HFF-Myc (cell line): ENCODE results near the gene PNPLA6.

ENCODE experiments used
- DNase-seq: peaks from one replicate; pipeline ENCODE4 v3.0.0-alpha.2; 2011; ENCODE audit warnings: low read depth; ENCODE audit errors: extremely low read depth
- H3K4me3 ChIP-seq: replicated peaks from 2 replicates; pipeline ENCODE4 v1.5.1; 2011; ENCODE audit warnings: low read depth, mild to moderate bottlenecking, control low read depth, low read length
- CTCF ChIP-seq: IDR thresholded peaks from 2 replicates; pipeline ENCODE4 v1.5.1; 2012; ENCODE audit warnings: mild to moderate bottlenecking, low read depth, low read length, control low read depth; ENCODE audit errors: missing control alignments

Gene PNPLA6

DNA sequence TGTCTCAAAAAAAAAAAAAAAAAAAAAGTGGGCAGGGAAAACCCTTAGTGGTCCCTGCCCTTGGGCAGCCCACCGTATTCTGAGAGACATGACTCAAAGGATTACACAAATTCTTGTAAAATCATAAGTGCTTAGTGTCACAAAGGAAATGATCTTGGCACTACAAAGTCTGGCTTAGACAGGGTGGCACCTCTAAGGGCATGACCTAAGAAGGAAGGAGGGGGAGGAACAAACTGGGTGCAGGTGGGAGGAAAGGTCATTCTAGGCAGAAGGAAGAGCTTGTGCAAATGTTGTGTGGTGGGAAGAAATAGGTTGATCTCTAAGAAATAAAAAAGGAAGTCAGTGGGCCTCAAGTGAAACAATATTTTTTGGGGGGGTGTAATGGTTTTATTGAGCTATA, 10.4 kb downstream of the PNPLA6 start:
- TF ChIP-seq CTCF = no peak
- DNase-seq = no peak
- no peak overlapping the region for H3K4me3 ChIP-seq

GRCh38 chr19:7547159-7547558, 11.6 kb downstream of the PNPLA6 start:
- TF ChIP-seq CTCF = no peak
- no peak for DNase-seq
- H3K4me3 ChIP-seq = no peak overlapping the region

- DNase-seq = no peak
- H3K4me3 ChIP-seq = no peak overlapping the region
- TF ChIP-seq CTCF = no peak
Observed at GRCh38 chr19:7549429-7550148, 14.1 kb downstream of the PNPLA6 start.

GRCh38 chr19:7550169-7550770, 14.8 kb downstream of the PNPLA6 start:
- TF ChIP-seq CTCF = no peak
- no peak for DNase-seq
- H3K4me3 ChIP-seq = no peak overlapping the region

DNA sequence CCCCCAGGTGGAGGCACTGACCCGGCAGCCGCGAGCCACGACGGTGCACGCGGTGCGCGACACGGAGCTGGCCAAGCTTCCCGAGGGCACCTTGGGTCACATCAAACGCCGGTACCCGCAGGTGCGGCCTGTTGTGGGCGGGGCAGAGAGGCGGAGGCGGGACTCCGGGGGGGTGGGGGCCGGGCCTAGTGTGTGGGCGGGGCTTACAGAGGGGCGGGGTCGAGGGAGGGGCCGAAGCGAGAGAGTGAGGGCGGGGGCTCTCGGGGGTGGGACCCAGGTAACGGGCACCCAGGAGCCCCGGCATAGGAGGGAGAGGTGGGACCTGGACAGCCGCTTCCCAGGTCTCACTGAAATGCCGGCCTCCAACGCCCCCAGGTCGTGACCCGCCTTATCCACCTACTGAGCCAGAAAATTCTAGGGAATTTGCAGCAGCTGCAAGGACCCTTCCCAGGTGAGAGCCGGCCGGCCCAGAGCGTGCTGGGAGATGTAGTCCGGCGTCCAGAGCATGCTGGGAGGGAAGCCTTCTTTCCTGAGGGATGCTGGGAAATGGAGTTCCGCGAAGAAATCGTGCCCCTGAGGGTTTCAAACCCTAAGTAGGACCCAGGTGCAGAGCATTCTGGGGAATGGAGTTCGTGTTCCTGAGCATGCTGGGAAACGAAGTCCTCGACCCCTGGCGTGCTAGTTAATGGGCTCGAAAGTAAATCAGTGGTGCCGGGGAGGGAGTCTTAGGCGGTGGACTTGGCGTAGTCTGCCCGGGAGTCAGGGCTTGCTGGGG, 15.7 kb downstream of the PNPLA6 start:
- no peak for TF ChIP-seq CTCF
- DNase-seq = no peak
- H3K4me3 ChIP-seq = no peak overlapping the region

GRCh38 chr19:7552781-7553180, 17.3 kb downstream of the PNPLA6 start:
- no peak overlapping the region for H3K4me3 ChIP-seq
- no peak for TF ChIP-seq CTCF
- no peak for DNase-seq
